Smooth muscle cell (in vitro differentiated cells): ENCODE results near the gene THRB. TPM values are rescaled to one million over a fixed set of nuclear protein-coding genes. Genes with fewer than 3 reads are reported as not detected.

ENCODE experiments used
- DNase-seq: peaks from one replicate; lab custom pipeline; 2025; ENCODE audit not compliant: unreplicated experiment; lab: John Stamatoyannopoulos, UW
- H2AFZ ChIP-seq: fragments of 200-600 bp; sonication (generic); 2 replicates; pipeline ENCODE4 v1.6.0; 2016; ENCODE audit warnings: antibody characterized with exemption, low read depth, mild to moderate bottlenecking
- H3F3A ChIP-seq: fragments of 200-600 bp; sonication (generic); 2 replicates; pipeline ENCODE4 v1.6.0; 2017; ENCODE audit warnings: antibody characterized with exemption, low read depth
- H3K27ac ChIP-seq: fragments of 200-600 bp; sonication (generic); 2 replicates; pipeline ENCODE4 v1.5.1; 2016; ENCODE audit warnings: low read depth, mild to moderate bottlenecking
- H3K27me3 ChIP-seq: fragments of 200-600 bp; sonication (generic); 2 replicates; pipeline ENCODE4 v1.6.1; 2016; ENCODE audit warnings: low read depth, mild to moderate bottlenecking
- H3K36me3 ChIP-seq: fragments of 200-600 bp; sonication (generic); 2 replicates; pipeline ENCODE4 v1.5.1; 2016; ENCODE audit warnings: low read depth
- H3K4me1 ChIP-seq: fragments of 200-600 bp; sonication (generic); 2 replicates; pipeline ENCODE4 v1.5.1; 2016; ENCODE audit warnings: low read depth
- H3K4me2 ChIP-seq: fragments of 200-600 bp; sonication (generic); 2 replicates; pipeline ENCODE4 v1.6.0; 2016; ENCODE audit warnings: mild to moderate bottlenecking
- H3K4me3 ChIP-seq: fragments of 200-600 bp; sonication (generic); 2 replicates; pipeline ENCODE4 v1.5.1; 2016; ENCODE audit warnings: mild to moderate bottlenecking
- H3K79me2 ChIP-seq: fragments of 200-600 bp; sonication (generic); 2 replicates; pipeline ENCODE4 v1.6.0; 2016; ENCODE audit warnings: low read depth, mild to moderate bottlenecking
- H3K9ac ChIP-seq: fragments of 200-600 bp; sonication (generic); 2 replicates; pipeline ENCODE4 v1.6.0; 2016; ENCODE audit warnings: low read depth
- H3K9me3 ChIP-seq: fragments of 200-600 bp; sonication (generic); replicated peaks from 2 replicates; pipeline ENCODE4 v1.5.1; 2016; ENCODE audit warnings: low read depth
- H4K20me1 ChIP-seq: fragments of 200-600 bp; sonication (generic); 2 replicates; pipeline ENCODE4 v1.6.0; 2016; ENCODE audit warnings: low read depth
- CTCF ChIP-seq: fragments of 200-600 bp; sonication (generic); IDR thresholded peaks from 2 replicates; pipeline ENCODE4 v1.5.1; 2017; ENCODE audit warnings: borderline replicate concordance, mild to moderate bottlenecking, antibody characterized with exemption; ENCODE audit not compliant: insufficient read depth, poor library complexity, severe bottlenecking
- WGBS: methylation state at CpG from one replicate; pipeline ENCODE4 v1.1.7; 2016; ENCODE audit warnings: low lambda C conversion rate; 5-methylcytosine and 5-hydroxymethylcytosine counted together
- polyA plus RNA-seq: library from polyadenylated mRNA; unstranded; fragments of >200 nt; fragmentation: Nextera tagmentation; extraction: Ambion mirVana; gene quantifications from 2 replicates; pipeline ENCODE4 v1.2.1, GENCODE V29; 2016
- total RNA-seq: library from RNA; depleted of rRNA; stranded (reverse); fragments of >200 nt; gene quantifications from 2 replicates; pipeline ENCODE4 v1.2.3, GENCODE V29; 2014

THRB gene
- total and polyA plus RNA-seq, 2 experiments from 2014 or later, result 5.6 to 43.8 TPM

- H2AFZ ChIP-seq, result no peak overlapping the region
- WGBS, result 71% methylated on average over 5 of the region's 5 CpGs
- H3F3A ChIP-seq, result no peaks in the 10 kb centered on the region
- H3K4me3 ChIP-seq, result no peak overlapping the region
- no peaks in the 10 kb centered on the region for H3K36me3 ChIP-seq
- peaks cover 3% of the 10 kb centered on the region for H4K20me1 ChIP-seq
- H3K9me3 ChIP-seq, result no peaks in the 10 kb centered on the region
- H3K9ac ChIP-seq, result no peak overlapping the region
- no peaks in the 10 kb centered on the region for H3K27me3 ChIP-seq
- TF ChIP-seq CTCF, result no peak
- H3K4me1 ChIP-seq, result no peaks in the 10 kb centered on the region
- no peak for DNase-seq
- H3K27ac ChIP-seq, result no peak overlapping the region
- no peak overlapping the region for H3K4me2 ChIP-seq
- H3K79me2 ChIP-seq, result no peaks in the 10 kb centered on the region
Measured at GRCh38 chr3:24338409-24339130, 156.1 kb downstream of the THRB start.

- no peak overlapping the region for H3K4me3 ChIP-seq
- H3K4me1 ChIP-seq, result no peaks in the 10 kb centered on the region
- no peaks in the 10 kb centered on the region for H4K20me1 ChIP-seq
- H2AFZ ChIP-seq, result no peak overlapping the region
- no peaks in the 10 kb centered on the region for H3K27me3 ChIP-seq
- no peak overlapping the region for H3K4me2 ChIP-seq
- H3K36me3 ChIP-seq, result no peaks in the 10 kb centered on the region
- WGBS, result 83% methylated on average over 3 of the region's 3 CpGs
- no peak for DNase-seq
- no peak overlapping the region for H3K27ac ChIP-seq
- H3K79me2 ChIP-seq, result no peaks in the 10 kb centered on the region
- H3K9me3 ChIP-seq, result no peaks in the 10 kb centered on the region
- no peak for TF ChIP-seq CTCF
- no peak overlapping the region for H3K9ac ChIP-seq
- H3F3A ChIP-seq, result no peaks in the 10 kb centered on the region
Measured at GRCh38 chr3:24336101-24336500, 158.5 kb downstream of the THRB start.

GRCh38 chr3:24332092-24332491 lies 162.6 kb downstream of the THRB start:
- 88% methylated on average over 3 of the region's 3 CpGs for WGBS

More at GRCh38 chr3:24332092-24332491, 162.6 kb downstream of the THRB start:
- Histone ChIP-seq H3K27me3 (no peaks in the 10 kb centered on the region), H3K27ac (no peak overlapping the region), H3K9ac (no peak overlapping the region), H2AFZ (no peak overlapping the region), H3K4me2 (no peak overlapping the region), H3F3A (no peaks in the 10 kb centered on the region), H3K4me3 (no peak overlapping the region), H3K9me3 (no peaks in the 10 kb centered on the region), H3K79me2 (no peaks in the 10 kb centered on the region), H3K4me1 (no peaks in the 10 kb centered on the region), H3K36me3 (no peaks in the 10 kb centered on the region), H4K20me1 (no peaks in the 10 kb centered on the region)
- no peak for TF ChIP-seq CTCF
- DNase-seq, result no peak
